Measurements from ENCODE around the gene MAPRE2. TPM values are rescaled to one million over a fixed set of nuclear protein-coding genes. Genes with fewer than 3 reads are reported as not detected.

MAPRE2 gene
- total RNA-seq, 2 donors from 2014 or later: 16.1 to 17.2 TPM

DNA sequence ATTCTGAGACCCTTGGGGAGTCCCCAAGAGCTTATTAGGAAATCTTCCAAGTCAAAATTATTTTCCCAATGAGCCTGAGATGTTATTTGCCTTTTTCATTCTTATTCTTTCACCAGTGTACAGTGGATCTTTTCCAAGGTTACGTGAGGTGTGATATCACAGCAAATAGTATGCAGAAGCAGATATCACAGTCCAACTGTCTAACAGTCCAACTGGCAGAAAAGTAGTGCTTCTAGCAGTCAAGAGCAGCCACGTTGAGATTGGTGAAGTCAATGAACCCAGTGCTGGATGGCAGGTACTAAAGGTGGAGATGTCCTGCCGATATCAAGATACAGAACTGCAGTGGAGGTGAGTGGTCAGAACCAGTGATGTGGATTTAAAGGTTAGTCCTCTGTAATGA is 120.7 kb downstream of the MAPRE2 start:
- intact Hi-C loops (cut with DNase I): no loop called here
- no peak overlapping the region for H3K27ac ChIP-seq
- DNase-seq (ENCODE audit: low spot score): no peak
- H3K36me3 ChIP-seq: no peaks in the 10 kb centered on the region
- WGBS: 83% methylated on average over 3 of the region's 3 CpGs
- TF ChIP-seq, protein P1, sequence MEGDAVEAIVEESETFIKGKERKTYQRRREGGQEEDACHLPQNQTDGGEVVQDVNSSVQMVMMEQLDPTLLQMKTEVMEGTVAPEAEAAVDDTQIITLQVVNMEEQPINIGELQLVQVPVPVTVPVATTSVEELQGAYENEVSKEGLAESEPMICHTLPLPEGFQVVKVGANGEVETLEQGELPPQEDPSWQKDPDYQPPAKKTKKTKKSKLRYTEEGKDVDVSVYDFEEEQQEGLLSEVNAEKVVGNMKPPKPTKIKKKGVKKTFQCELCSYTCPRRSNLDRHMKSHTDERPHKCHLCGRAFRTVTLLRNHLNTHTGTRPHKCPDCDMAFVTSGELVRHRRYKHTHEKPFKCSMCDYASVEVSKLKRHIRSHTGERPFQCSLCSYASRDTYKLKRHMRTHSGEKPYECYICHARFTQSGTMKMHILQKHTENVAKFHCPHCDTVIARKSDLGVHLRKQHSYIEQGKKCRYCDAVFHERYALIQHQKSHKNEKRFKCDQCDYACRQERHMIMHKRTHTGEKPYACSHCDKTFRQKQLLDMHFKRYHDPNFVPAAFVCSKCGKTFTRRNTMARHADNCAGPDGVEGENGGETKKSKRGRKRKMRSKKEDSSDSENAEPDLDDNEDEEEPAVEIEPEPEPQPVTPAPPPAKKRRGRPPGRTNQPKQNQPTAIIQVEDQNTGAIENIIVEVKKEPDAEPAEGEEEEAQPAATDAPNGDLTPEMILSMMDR (IDR thresholded peaks at IDR 0.05): no peak
- TF ChIP-seq POLR2A (IDR thresholded peaks at IDR 0.05) (no peak), POLR2AphosphoS5 (IDR thresholded peaks at IDR 0.05) (no peak)
- no peaks in the 10 kb centered on the region for H3K27me3 ChIP-seq (replicated peaks; ENCODE audit: insufficient read depth)
- H3K4me1 ChIP-seq (replicated peaks): no peaks in the 10 kb centered on the region
- H3K9me3 ChIP-seq: no peaks in the 10 kb centered on the region
- no peak overlapping the region for H3K4me3 ChIP-seq

DNA sequence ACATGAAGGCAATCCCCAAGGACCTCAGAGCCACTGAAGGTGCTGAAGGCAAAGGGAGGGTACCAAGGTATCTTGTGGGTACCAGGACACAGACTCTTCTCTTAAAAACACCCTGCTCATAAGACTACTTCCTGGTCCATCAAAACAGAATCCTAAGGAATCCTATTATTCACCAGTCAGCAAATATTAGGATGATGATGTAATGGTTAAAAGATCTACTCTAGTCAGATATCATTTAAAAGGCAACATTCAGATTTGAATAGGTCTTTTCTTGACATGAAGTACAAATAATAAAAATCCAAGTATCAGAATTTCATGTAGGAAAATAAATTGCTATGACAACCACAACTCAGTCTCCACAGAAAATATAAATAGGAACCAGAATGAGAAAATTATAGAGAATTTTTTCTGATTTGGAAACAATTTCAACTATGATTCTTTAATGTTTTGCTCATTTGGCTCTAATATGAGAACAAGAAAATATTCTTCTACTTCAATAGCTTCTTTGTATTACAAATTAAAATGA is 121.9 kb downstream of the MAPRE2 start:
- Histone ChIP-seq H3K4me3 (no peak overlapping the region), H3K4me1 (replicated peaks) (no peaks in the 10 kb centered on the region), H3K27me3 (replicated peaks; ENCODE audit: insufficient read depth) (no peaks in the 10 kb centered on the region), H3K27ac (no peak overlapping the region), H3K36me3 (no peaks in the 10 kb centered on the region), H3K9me3 (no peaks in the 10 kb centered on the region)
- TF ChIP-seq, protein P1 (IDR thresholded peaks at IDR 0.05): no peak
- no peak for TF ChIP-seq POLR2AphosphoS5 (IDR thresholded peaks at IDR 0.05)
- TF ChIP-seq POLR2A (IDR thresholded peaks at IDR 0.05): no peak
- no peak for DNase-seq (ENCODE audit: low spot score)
- intact Hi-C loops (cut with DNase I): no loop called here

DNA sequence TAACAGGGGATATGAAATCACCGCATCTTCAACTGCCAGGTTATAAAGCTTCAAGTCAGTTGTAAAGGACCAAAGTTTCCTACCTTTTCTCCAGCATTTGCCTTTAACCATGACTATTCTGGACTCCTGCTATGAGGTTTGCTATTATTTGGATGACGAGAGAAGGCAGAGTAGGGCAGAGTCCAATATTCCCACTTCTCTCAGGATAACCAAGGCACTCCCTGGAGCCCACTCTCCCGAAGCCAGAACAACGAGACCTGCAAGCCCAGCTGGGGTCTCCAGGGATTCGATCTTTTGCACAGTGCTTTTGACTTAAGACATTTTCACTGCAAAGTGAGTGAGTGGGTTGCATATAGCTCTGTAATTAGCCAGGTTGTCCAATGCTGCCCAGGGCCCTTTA is 122.5 kb downstream of the MAPRE2 start:
- H3K27ac ChIP-seq: no peak overlapping the region
- no peak overlapping the region for H3K4me3 ChIP-seq
- no peak for DNase-seq (ENCODE audit: low spot score)
- intact Hi-C loops (cut with DNase I): no loop called here
- no peaks in the 10 kb centered on the region for H3K4me1 ChIP-seq (replicated peaks)
- no peaks in the 10 kb centered on the region for H3K36me3 ChIP-seq
- WGBS: 92% methylated on average over 5 of the region's 5 CpGs
- no peaks in the 10 kb centered on the region for H3K9me3 ChIP-seq
- no peak for TF ChIP-seq POLR2AphosphoS5 (IDR thresholded peaks at IDR 0.05)
- TF ChIP-seq, protein P1 (IDR thresholded peaks at IDR 0.05): no peak
- TF ChIP-seq POLR2A (IDR thresholded peaks at IDR 0.05): no peak
- no peaks in the 10 kb centered on the region for H3K27me3 ChIP-seq (replicated peaks; ENCODE audit: insufficient read depth)

DNA sequence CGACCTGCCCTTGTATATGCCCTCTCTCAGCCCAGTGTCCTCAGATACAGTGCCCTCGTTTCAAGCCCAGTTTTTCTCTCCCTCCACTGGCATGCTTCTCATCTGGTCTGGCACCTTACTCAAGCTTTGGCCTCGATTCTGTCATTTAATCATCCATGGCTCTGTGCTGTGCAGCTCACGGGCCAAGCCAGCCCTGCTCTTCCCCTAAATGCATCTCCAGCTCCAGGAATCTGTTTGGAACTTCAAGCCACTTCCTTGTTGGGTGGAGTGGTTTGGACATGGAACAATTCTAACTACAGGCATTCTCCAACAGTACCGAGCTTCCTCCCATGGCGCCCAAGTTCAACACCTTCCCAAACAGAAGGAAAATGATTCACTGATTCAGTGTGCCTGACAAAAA is 122.9 kb downstream of the MAPRE2 start:
- 75% methylated on average over 6 of the region's 6 CpGs for WGBS
- Histone ChIP-seq H3K4me1 (replicated peaks) (no peaks in the 10 kb centered on the region), H3K4me3 (no peak overlapping the region), H3K36me3 (no peaks in the 10 kb centered on the region), H3K27me3 (replicated peaks; ENCODE audit: insufficient read depth) (no peaks in the 10 kb centered on the region), H3K27ac (no peak overlapping the region), H3K9me3 (no peaks in the 10 kb centered on the region)
- no peak for DNase-seq (ENCODE audit: low spot score)
- TF ChIP-seq POLR2AphosphoS5 (IDR thresholded peaks at IDR 0.05): no peak
- TF ChIP-seq, protein P1 (IDR thresholded peaks at IDR 0.05): no peak
- no peak for TF ChIP-seq POLR2A (IDR thresholded peaks at IDR 0.05)
- intact Hi-C loops (cut with DNase I): no loop called here

DNA sequence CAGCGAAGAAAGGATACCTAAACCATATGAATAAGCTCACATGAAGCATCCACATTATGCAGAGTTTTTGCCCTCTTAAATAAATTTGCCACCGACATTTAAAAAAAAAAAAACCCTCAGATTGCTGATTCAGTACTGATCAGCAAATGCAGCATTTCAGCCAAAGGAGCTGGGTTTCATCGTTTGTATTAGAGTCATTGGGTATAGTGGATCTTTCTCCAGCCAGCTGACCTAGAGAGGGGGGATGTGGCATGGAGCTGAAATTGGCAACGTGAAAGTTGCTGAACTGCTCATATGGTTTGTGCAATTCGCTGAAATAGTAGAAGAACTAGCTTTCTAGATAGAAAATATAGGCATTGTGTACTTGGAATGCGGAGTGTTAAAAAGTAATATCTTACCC is 126.1 kb downstream of the MAPRE2 start:
- H3K9me3 ChIP-seq: no peaks in the 10 kb centered on the region
- H3K27ac ChIP-seq: no peak overlapping the region
- no peaks in the 10 kb centered on the region for H3K4me1 ChIP-seq (replicated peaks)
- intact Hi-C loops (cut with DNase I): no loop called here
- H3K27me3 ChIP-seq (replicated peaks; ENCODE audit: insufficient read depth): no peaks in the 10 kb centered on the region
- DNase-seq (ENCODE audit: low spot score): no peak
- H3K36me3 ChIP-seq: no peaks in the 10 kb centered on the region
- WGBS: 77% methylated on average over 6 of the region's 6 CpGs
- no peak overlapping the region for H3K4me3 ChIP-seq
- no peak for TF ChIP-seq POLR2A (IDR thresholded peaks at IDR 0.05)
- TF ChIP-seq, protein P1 (IDR thresholded peaks at IDR 0.05): no peak
